ENCODE measurements around the gene CWC22. TPM values are rescaled to one million over a fixed set of nuclear protein-coding genes. Genes with fewer than 3 reads are reported as not detected.
A peak's percentile ranks its signal among the peaks of the same experiment; 100 is the strongest.

Gene CWC22
- total RNA-seq, 3 donors from 2014 or later (not counting 1 experiment from before 2014, with no cell fraction given) = 14.9 to 20.3 (median 16.1) TPM

- peak overlapping the region; percentile 43 to 100 for H3K27ac Mint-ChIP-seq
- H3K4me1 Mint-ChIP-seq = peaks cover 54 to 57% of the 10 kb centered on the region in 2 donors
- peak overlapping the region; percentile 38 for H3K4me3 Mint-ChIP-seq
- Histone ChIP-seq H3K36me3 (ENCODE audit: control insufficient read depth, insufficient read depth, low read length) (peaks cover 2% of the 10 kb centered on the region), H3K4me3 (ENCODE audit: low read length) (no peak overlapping the region), H3K27me3 (ENCODE audit: control insufficient read depth, insufficient read depth, low read length) (no peaks in the 10 kb centered on the region), H3K4me1 (ENCODE audit: control insufficient read depth, insufficient read depth, low read length) (peaks cover 7% of the 10 kb centered on the region), H3K9me3 (ENCODE audit: control insufficient read depth, insufficient read depth, low read length) (no peaks in the 10 kb centered on the region), H3K27ac (ENCODE audit: low read length) (no peak overlapping the region)
- ATAC-seq (no peak), DNase-seq (no peak)
- H3K9me3 Mint-ChIP-seq = no peaks in the 10 kb centered on the region
- WGBS (ENCODE audit: insufficient coverage) = 94% methylated on average over 5 of the region's 5 CpGs
- H3K27me3 Mint-ChIP-seq (ENCODE audit: low read depth in 2 of 2) = no peaks in the 10 kb centered on the region
- no peaks in the 10 kb centered on the region for H3K36me3 Mint-ChIP-seq
- intact Hi-C loops (cut with micrococcal nuclease) = loop anchor here (5.0 kb wide), 1 partner anchor 1527 kb away; the partner anchor contains the start of gene FKBP7
- TF ChIP-seq CTCF (IDR thresholded peaks at IDR 0.05) = no peak
Measured at GRCh38 chr2:180004731-180005130, 2.4 kb downstream of the CWC22 start.

- no peak for TF ChIP-seq CTCF (IDR thresholded peaks at IDR 0.05)
- intact Hi-C loops (cut with micrococcal nuclease) = no loop called here
- H3K27ac ChIP-seq (ENCODE audit: low read length) = no peak overlapping the region
- H3K9me3 ChIP-seq (ENCODE audit: control insufficient read depth, insufficient read depth, low read length) = no peaks in the 10 kb centered on the region
- Mint-ChIP-seq H3K4me1 (peaks cover 54 to 57% of the 10 kb centered on the region in 2 donors), H3K9me3 (no peaks in the 10 kb centered on the region), H3K4me3 (no peak overlapping the region), H3K27ac (peak overlapping the region in 1 of 2 donors; percentile 0), H3K36me3 (no peaks in the 10 kb centered on the region), H3K27me3 (ENCODE audit: low read depth in 2 of 2) (no peaks in the 10 kb centered on the region)
- ATAC-seq (no peak), DNase-seq (no peak)
- no CpG with 5 or more reads among the region's 2 CpGs for WGBS (ENCODE audit: insufficient coverage)
- peaks cover 7% of the 10 kb centered on the region for H3K4me1 ChIP-seq (ENCODE audit: control insufficient read depth, insufficient read depth, low read length)
- H3K27me3 ChIP-seq (ENCODE audit: control insufficient read depth, insufficient read depth, low read length) = no peaks in the 10 kb centered on the region
- H3K4me3 ChIP-seq (ENCODE audit: low read length) = no peak overlapping the region
- H3K36me3 ChIP-seq (ENCODE audit: control insufficient read depth, insufficient read depth, low read length) = peaks cover 2% of the 10 kb centered on the region
Measured at GRCh38 chr2:180003559-180003958, 3.5 kb downstream of the CWC22 start.

GRCh38 chr2:180003073-180003472 lies 4.0 kb downstream of the CWC22 start:
- H3K4me1 ChIP-seq (ENCODE audit: control insufficient read depth, insufficient read depth, low read length) = peaks cover 7% of the 10 kb centered on the region
- no peaks in the 10 kb centered on the region for H3K9me3 ChIP-seq (ENCODE audit: control insufficient read depth, insufficient read depth, low read length)
- Mint-ChIP-seq H3K36me3 (no peaks in the 10 kb centered on the region), H3K27ac (peak overlapping the region in 1 of 2 donors; percentile 0), H3K9me3 (no peaks in the 10 kb centered on the region), H3K4me1 (peaks cover 54 to 61% of the 10 kb centered on the region in 2 donors), H3K27me3 (ENCODE audit: low read depth in 2 of 2) (no peaks in the 10 kb centered on the region), H3K4me3 (no peak overlapping the region)
- ATAC-seq = no peak
- no peak for TF ChIP-seq CTCF (IDR thresholded peaks at IDR 0.05)
- H3K36me3 ChIP-seq (ENCODE audit: control insufficient read depth, insufficient read depth, low read length) = peaks cover 2% of the 10 kb centered on the region
- DNase-seq = no peak
- WGBS (ENCODE audit: insufficient coverage) = 79% methylated on average over 1 of the region's 1 CpG
- intact Hi-C loops (cut with micrococcal nuclease) = no loop called here
- H3K27me3 ChIP-seq (ENCODE audit: control insufficient read depth, insufficient read depth, low read length) = no peaks in the 10 kb centered on the region
- no peak overlapping the region for H3K27ac ChIP-seq (ENCODE audit: low read length)
- H3K4me3 ChIP-seq (ENCODE audit: low read length) = no peak overlapping the region

- intact Hi-C loops (cut with micrococcal nuclease) = no loop called here
- no peak for TF ChIP-seq CTCF (IDR thresholded peaks at IDR 0.05)
- Mint-ChIP-seq H3K27ac (peak overlapping the region in 1 of 2 donors; percentile 0), H3K27me3 (ENCODE audit: low read depth in 2 of 2) (no peaks in the 10 kb centered on the region), H3K4me3 (no peak overlapping the region), H3K36me3 (no peaks in the 10 kb centered on the region), H3K9me3 (no peaks in the 10 kb centered on the region), H3K4me1 (peaks cover 51 to 65% of the 10 kb centered on the region in 2 donors)
- Histone ChIP-seq H3K4me1 (ENCODE audit: control insufficient read depth, insufficient read depth, low read length) (peaks cover 7% of the 10 kb centered on the region), H3K4me3 (ENCODE audit: low read length) (no peak overlapping the region), H3K27me3 (ENCODE audit: control insufficient read depth, insufficient read depth, low read length) (no peaks in the 10 kb centered on the region), H3K27ac (ENCODE audit: low read length) (no peak overlapping the region), H3K36me3 (ENCODE audit: control insufficient read depth, insufficient read depth, low read length) (peaks cover 2% of the 10 kb centered on the region), H3K9me3 (ENCODE audit: control insufficient read depth, insufficient read depth, low read length) (no peaks in the 10 kb centered on the region)
- no peak for DNase-seq
- no peak for ATAC-seq
- 97% methylated on average over 1 of the region's 2 CpGs for WGBS (ENCODE audit: insufficient coverage)
Measured at GRCh38 chr2:180002198-180002770, 4.8 kb downstream of the CWC22 start.

Measured in natural killer cell (primary cell).